HepG2 (cell line): ENCODE data around the gene ZNF597. TPM values are rescaled to one million over a fixed set of nuclear protein-coding genes. Genes with fewer than 3 reads are reported as not detected.

Source experiments
- ATM ChIP-seq: fragments of 450-650 bp; IDR thresholded peaks from 2 replicates; pipeline ENCODE4 v1.7.1; 2017; ENCODE audit warnings: mild to moderate bottlenecking, borderline replicate concordance
- ESRRA ChIP-seq: sonication (generic); formaldehyde crosslinking; IDR thresholded peaks from 2 replicates; pipeline ENCODE4 v1.5.1; 2020; ENCODE audit warnings: mild to moderate bottlenecking, low read depth, missing genetic modification reagents
- FOXP1 ChIP-seq, 2 experiments: fragments of 450-650 bp in 1 of 2; IDR thresholded peaks; 2 replicates each; pipeline ENCODE4 v1.6.1; 2017 to 2018; ENCODE audit warnings: antibody characterized with exemption in 1 of 2
- KDM5A ChIP-seq: fragments of 200-600 bp; sonication (generic); IDR thresholded peaks from 2 replicates; pipeline ENCODE4 v1.7.0; 2018; ENCODE audit warnings: antibody characterized with exemption, mild to moderate bottlenecking, low read length, borderline replicate concordance
- MAZ ChIP-seq, 2 experiments: sonication (generic) in 1 of 2; formaldehyde crosslinking in 1 of 2; IDR thresholded peaks; 2 replicates each; pipeline versions ENCODE4 v1.5.0 to v1.6.1; 2012 to 2020; ENCODE audit warnings: low read depth in 2 of 2, mild to moderate bottlenecking in 2 of 2, borderline replicate concordance in 1 of 2, improper control_type of control experiment in 1 of 2, low read length in 1 of 2, missing genetic modification reagents in 1 of 2, moderate library complexity in 1 of 2
- MNT ChIP-seq: fragments of 450-650 bp; IDR thresholded peaks from 2 replicates; pipeline ENCODE4 v1.6.1; 2016
- MXI1 ChIP-seq: IDR thresholded peaks from 3 replicates; pipeline ENCODE4 v1.6.1; 2012; ENCODE audit warnings: low read depth, low read length, inconsistent platforms, borderline replicate concordance
- NR2F2 ChIP-seq: IDR thresholded peaks from 2 replicates; pipeline ENCODE4 v1.6.1; 2012; ENCODE audit warnings: low read depth, inconsistent platforms, borderline replicate concordance
- SOX13 ChIP-seq, 3 experiments: fragments of 450-650 bp in 1 of 3; sonication (generic) in 1 of 3; formaldehyde crosslinking in 1 of 3; IDR thresholded peaks in 2 of 3; conservative IDR thresholded peaks in 1 of 3; 2 replicates each; pipeline versions ENCODE4 v1.5.0 to v1.6.1; 2016 to 2020; ENCODE audit warnings: antibody characterized with exemption in 1 of 3, mild to moderate bottlenecking in 1 of 3, missing compliant biosample characterization in 1 of 3, missing genetic modification reagents in 1 of 3, moderate library complexity in 1 of 3
- SOX5 ChIP-seq: IDR thresholded peaks from 2 replicates; pipeline ENCODE4 v1.6.1; 2016; ENCODE audit warnings: borderline replicate concordance
- ZBTB38 ChIP-seq: sonication (generic); formaldehyde crosslinking; IDR thresholded peaks from 2 replicates; pipeline ENCODE4 v1.5.1; 2020; ENCODE audit warnings: mild to moderate bottlenecking, missing genetic modification reagents
- ZFP91 ChIP-seq: sonication (generic); formaldehyde crosslinking; IDR thresholded peaks from 2 replicates; pipeline ENCODE4 v1.9.0; 2022; ENCODE audit warnings: missing genetic modification reagents, mild to moderate bottlenecking, borderline replicate concordance
- ZFX ChIP-seq: sonication (generic); formaldehyde crosslinking; IDR thresholded peaks from 2 replicates; pipeline ENCODE4 v1.4.0; 2020; ENCODE audit warnings: mild to moderate bottlenecking, low read depth, missing genetic modification reagents, moderate library complexity
- ZFY ChIP-seq: sonication (generic); formaldehyde crosslinking; IDR thresholded peaks from 2 replicates; pipeline ENCODE4 v1.4.0; 2020; ENCODE audit warnings: missing genetic modification reagents
- ZMYM2 ChIP-seq: sonication (generic); formaldehyde crosslinking; IDR thresholded peaks from 2 replicates; pipeline ENCODE4 v1.8.0; 2022; ENCODE audit warnings: mild to moderate bottlenecking, missing genetic modification reagents
- ZNF350 ChIP-seq: sonication (generic); formaldehyde crosslinking; IDR thresholded peaks from 2 replicates; pipeline ENCODE4 v1.4.0; 2020; ENCODE audit warnings: mild to moderate bottlenecking, low read depth, missing genetic modification reagents, borderline replicate concordance
- ZNF441 ChIP-seq: sonication (generic); formaldehyde crosslinking; IDR thresholded peaks from 2 replicates; pipeline ENCODE4 v1.7.0; 2021; ENCODE audit warnings: missing genetic modification reagents, borderline replicate concordance
- ZNF552 ChIP-seq: sonication (generic); formaldehyde crosslinking; IDR thresholded peaks from 2 replicates; pipeline ENCODE4 v1.9.0; 2022; ENCODE audit warnings: missing genetic modification reagents, mild to moderate bottlenecking, borderline replicate concordance
- ZNF777 ChIP-seq: sonication (generic); formaldehyde crosslinking; IDR thresholded peaks from 2 replicates; pipeline ENCODE4 v1.4.0; 2020; ENCODE audit warnings: missing genetic modification reagents
- ZNF792 ChIP-seq: IDR thresholded peaks from 2 replicates; pipeline ENCODE4 v1.6.1; 2016
- ZSCAN21 ChIP-seq: sonication (generic); formaldehyde crosslinking; IDR thresholded peaks from 2 replicates; pipeline ENCODE4 v1.8.0; 2022; ENCODE audit warnings: mild to moderate bottlenecking, missing genetic modification reagents, moderate library complexity, borderline replicate concordance
- polyA plus RNA-seq, 8 experiments: library from polyadenylated mRNA; depleted of rRNA in 3 of 8; stranded (reverse) in 7 of 8; unstranded in 1 of 8; fragments of >200 nt; fragmentation: Illumina TruSeq in 4 of 8; extraction: Trizol in 4 of 8; gene quantifications; 2 replicates each; pipeline versions ENCODE4 v1.2.1 to v1.2.3, GENCODE V29; 2011 to 2016; ENCODE audit warnings: low read depth in 4 of 8, missing spikeins in 1 of 8, mixed read lengths in 1 of 8; ENCODE audit not compliant: insufficient read depth in 1 of 8
- total RNA-seq, 5 experiments: library from RNA; depleted of rRNA; stranded (reverse); fragments of >200 nt; fragmentation: Illumina TruSeq; extraction: Trizol; gene quantifications; 2 replicates each; pipeline ENCODE4 v1.2.3, GENCODE V29; 2016; ENCODE audit warnings: low read depth in 1 of 5
- TF ChIP-seq, protein P1 (sequence below): sonication (generic); formaldehyde crosslinking; conservative IDR thresholded peaks from 2 replicates; pipeline ENCODE4 v1.4.0; 2020; ENCODE audit warnings: missing genetic modification reagents
- TF ChIP-seq, protein P2 (sequence below): sonication (generic); formaldehyde crosslinking; IDR thresholded peaks from 2 replicates; pipeline ENCODE4 v1.5.0; 2020; ENCODE audit warnings: missing genetic modification reagents

ZNF597 gene
- total and polyA plus RNA-seq, 2 of the 13 experiments (the other 11 are each of a cell fraction or from before 2014, with no cell fraction given) = 1.3 to 2.4 TPM

- TF ChIP-seq, protein P1, sequence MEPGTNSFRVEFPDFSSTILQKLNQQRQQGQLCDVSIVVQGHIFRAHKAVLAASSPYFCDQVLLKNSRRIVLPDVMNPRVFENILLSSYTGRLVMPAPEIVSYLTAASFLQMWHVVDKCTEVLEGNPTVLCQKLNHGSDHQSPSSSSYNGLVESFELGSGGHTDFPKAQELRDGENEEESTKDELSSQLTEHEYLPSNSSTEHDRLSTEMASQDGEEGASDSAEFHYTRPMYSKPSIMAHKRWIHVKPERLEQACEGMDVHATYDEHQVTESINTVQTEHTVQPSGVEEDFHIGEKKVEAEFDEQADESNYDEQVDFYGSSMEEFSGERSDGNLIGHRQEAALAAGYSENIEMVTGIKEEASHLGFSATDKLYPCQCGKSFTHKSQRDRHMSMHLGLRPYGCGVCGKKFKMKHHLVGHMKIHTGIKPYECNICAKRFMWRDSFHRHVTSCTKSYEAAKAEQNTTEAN (CRISPR knock-in tag) = no peak
- TF ChIP-seq MNT (no peak), ZMYM2 (no peak), ZBTB38 (CRISPR knock-in tag) (peak; percentile 49; the same call in 1 of the 2 replicates), KDM5A (peak; percentile 15; the same call in 1 of the 2 replicates), MXI1 (peak; percentile 24; the same call in 1 of the 3 replicates), ZSCAN21 (CRISPR knock-in tag) (no peak), ZFX (CRISPR knock-in tag) (peak; percentile 48; the same call in 1 of the 2 replicates), ZFP91 (CRISPR knock-in tag) (no peak), ZNF777 (CRISPR knock-in tag) (no peak), ATM (no peak), ZNF792 (CRISPR knock-in tag) (no peak), NR2F2 (no peak), FOXP1 (IDR thresholded peaks at IDR 0.05) (no peak), FOXP1 (CRISPR knock-in tag; IDR thresholded peaks at IDR 0.05) (no peak), SOX13 (IDR thresholded peaks at IDR 0.05) (no peak), SOX13 (CRISPR knock-in tag; conservative IDR thresholded peaks at IDR 0.05 in 1 of 2, IDR thresholded peaks at IDR 0.05 in 1 of 2) (no peak), ZFY (CRISPR knock-in tag) (0 out of 2 replicates have a peak, but pooled peaks have one; percentile 34), ZNF552 (CRISPR knock-in tag) (no peak), SOX5 (CRISPR knock-in tag) (0 out of 2 replicates have a peak, but pooled peaks have one; percentile 9), ESRRA (CRISPR knock-in tag) (no peak), ZNF350 (CRISPR knock-in tag) (no peak), ZNF441 (CRISPR knock-in tag) (no peak), MAZ (IDR thresholded peaks at IDR 0.05; ENCODE audit: borderline replicate concordance, low read depth, low read length) (no peak), MAZ (CRISPR knock-in tag; IDR thresholded peaks at IDR 0.05; ENCODE audit: low read depth) (0 out of 2 replicates have a peak, but pooled peaks have one; percentile 8)
- TF ChIP-seq, protein P2, sequence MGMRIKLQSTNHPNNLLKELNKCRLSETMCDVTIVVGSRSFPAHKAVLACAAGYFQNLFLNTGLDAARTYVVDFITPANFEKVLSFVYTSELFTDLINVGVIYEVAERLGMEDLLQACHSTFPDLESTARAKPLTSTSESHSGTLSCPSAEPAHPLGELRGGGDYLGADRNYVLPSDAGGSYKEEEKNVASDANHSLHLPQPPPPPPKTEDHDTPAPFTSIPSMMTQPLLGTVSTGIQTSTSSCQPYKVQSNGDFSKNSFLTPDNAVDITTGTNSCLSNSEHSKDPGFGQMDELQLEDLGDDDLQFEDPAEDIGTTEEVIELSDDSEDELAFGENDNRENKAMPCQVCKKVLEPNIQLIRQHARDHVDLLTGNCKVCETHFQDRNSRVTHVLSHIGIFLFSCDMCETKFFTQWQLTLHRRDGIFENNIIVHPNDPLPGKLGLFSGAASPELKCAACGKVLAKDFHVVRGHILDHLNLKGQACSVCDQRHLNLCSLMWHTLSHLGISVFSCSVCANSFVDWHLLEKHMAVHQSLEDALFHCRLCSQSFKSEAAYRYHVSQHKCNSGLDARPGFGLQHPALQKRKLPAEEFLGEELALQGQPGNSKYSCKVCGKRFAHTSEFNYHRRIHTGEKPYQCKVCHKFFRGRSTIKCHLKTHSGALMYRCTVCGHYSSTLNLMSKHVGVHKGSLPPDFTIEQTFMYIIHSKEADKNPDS (CRISPR knock-in tag) = no peak
These were observed 706 bp upstream of the ZNF597 start (continued) for GRCh38 chr16:3444032-3444388.
